T-helper 2 cell treated with Interferon-gamma antibody and Interleukin-4, amounts not matched to agents 100 ng/mL and 5 ng/mL, for 36 hours (primary cell): ENCODE results near the gene CDH23. TPM values are rescaled to one million over a fixed set of nuclear protein-coding genes. Genes with fewer than 3 reads are reported as not detected.

ENCODE experiments used
- intact Hi-C: fragments of 100-400 bp; cut with micrococcal nuclease; formaldehyde crosslinking; loops from one replicate; pipeline ENCODE4 v1.15.1; 2023
- total RNA-seq: library from RNA; stranded (reverse); gene quantifications from 2 replicates; pipeline ENCODE4 v1.2.3, GENCODE V29; 2022

CDH23 gene
- total RNA-seq, 1 donor from 2014 or later: 4.2 TPM

DNA sequence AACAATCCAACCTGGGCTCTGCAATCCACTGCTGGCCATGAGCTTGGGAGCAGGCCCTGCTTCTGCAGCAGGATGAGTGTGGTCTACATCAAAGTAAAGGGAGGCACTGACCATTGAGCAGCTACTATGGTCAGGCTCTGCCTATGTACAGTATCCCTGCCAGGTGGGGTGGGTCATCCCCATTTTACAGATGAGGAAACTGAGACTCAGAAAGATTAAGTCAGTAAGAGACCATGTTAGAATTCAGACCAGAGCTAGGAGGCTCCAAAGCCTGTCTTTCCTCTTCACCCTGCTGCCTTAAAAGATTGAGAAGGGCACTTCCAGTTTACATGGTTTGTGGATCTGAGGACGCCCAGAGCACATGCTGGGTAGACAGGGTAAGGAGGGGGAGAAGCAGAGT, 27.1 kb upstream of the CDH23 start:
- intact Hi-C loops: no loop called here

- intact Hi-C loops: no loop called here
These were observed 26.7 kb upstream of the CDH23 start for GRCh38 chr10:71370031-71370430.

DNA sequence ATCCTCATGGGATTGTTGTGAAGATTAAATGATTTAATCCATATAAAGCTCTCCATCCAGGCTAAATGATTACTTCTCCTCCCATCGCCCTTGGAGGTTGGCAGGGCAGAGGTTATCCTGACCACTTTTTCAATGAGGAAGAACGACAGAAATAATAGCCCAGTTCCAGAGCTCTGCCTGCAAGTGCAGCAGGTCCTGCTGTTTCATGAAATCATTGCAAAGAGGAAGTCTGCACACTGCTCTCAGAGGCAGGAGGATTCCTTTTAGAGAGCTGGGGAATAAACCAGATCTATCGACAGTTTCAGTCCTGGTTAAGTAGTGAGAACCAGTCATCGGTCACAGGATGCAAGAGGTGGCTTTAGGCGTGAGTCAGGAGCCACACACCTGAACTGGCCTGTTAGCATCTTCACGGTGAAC, 25.0 kb upstream of the CDH23 start:
- intact Hi-C loops: no loop called here

- intact Hi-C loops: no loop called here
These were observed 23.7 kb upstream of the CDH23 start for GRCh38 chr10:71372882-71373495.

- intact Hi-C loops: no loop called here
These were observed 22.1 kb upstream of the CDH23 start for GRCh38 chr10:71374481-71375233.

GRCh38 chr10:71375952-71376351, 20.8 kb upstream of the CDH23 start:
- intact Hi-C loops: no loop called here

DNA sequence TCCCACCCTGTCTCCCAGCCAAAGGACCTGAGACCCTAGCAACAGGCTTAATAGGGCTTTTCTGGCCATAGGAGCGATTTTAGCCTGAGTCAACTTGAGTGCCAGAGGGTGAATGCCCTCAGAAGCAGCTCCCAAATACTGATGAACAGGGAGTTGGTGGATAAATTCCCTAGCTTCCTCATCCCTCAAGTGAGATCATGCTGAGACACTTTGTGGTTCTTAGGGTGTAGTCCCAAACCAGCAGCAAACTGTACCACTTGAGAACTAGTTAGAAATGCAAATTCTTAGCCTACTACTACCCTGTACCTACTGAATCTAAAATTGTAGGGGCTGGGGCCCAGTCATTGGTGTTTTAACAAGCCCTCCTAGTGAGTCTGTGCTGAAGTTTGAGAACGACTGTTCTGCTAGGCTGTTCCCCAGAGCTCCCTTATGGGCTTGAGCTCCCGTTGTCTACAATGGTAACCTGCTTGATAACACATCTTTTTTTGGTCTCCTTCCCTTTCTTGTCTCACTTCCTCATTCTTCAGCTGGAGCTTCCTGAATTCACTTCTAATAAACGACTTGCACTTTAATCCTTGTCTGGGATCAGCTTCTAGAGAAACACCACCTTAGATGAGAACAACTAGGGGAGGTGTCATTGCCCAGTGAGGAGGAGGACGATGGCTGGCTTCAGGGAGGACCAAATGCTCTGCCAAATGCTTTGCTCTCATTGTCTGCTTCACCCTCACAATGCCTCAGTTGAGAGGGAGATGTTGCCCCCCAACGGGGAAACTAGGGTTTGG, 18.2 kb upstream of the CDH23 start:
- intact Hi-C loops: no loop called here

- intact Hi-C loops: no loop called here
These were observed 17.5 kb upstream of the CDH23 start for GRCh38 chr10:71379118-71379766.

- intact Hi-C loops: loop anchor here (5.0 kb wide), 2 partner anchors 326 to 516 kb away; no protein-coding TSS in a partner anchor
These were observed 15.9 kb upstream of the CDH23 start for GRCh38 chr10:71380841-71381240.

- intact Hi-C loops: loop anchor here (5.0 kb wide), 2 partner anchors 326 to 516 kb away; no protein-coding TSS in a partner anchor
These were observed 15.1 kb upstream of the CDH23 start for GRCh38 chr10:71381611-71382010.

DNA sequence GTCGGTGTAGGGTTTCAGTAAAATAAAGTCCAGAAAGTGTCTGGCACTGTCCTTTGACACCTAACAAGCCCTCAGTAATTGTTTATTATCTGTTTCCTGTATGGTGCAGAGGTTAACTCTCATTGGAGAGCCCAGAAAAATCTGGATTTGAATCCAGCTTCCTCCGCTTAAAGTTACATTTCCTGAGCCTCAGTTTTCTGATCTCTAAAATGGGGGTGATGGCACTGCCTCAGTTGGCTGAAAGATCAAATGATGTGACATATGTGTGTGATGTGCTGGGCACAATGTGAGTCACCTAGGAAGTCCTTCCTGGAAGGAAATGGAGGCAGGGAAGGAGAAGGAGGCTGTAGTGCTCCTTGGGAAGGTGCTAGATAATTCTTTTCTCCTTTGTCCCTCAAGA, 14.7 kb upstream of the CDH23 start:
- intact Hi-C loops: loop anchor here (5.0 kb wide), 2 partner anchors 325 to 515 kb away; no protein-coding TSS in a partner anchor

- intact Hi-C loops: loop anchor here (5.0 kb wide), 2 partner anchors 325 to 515 kb away; no protein-coding TSS in a partner anchor
These were observed 14.0 kb upstream of the CDH23 start for GRCh38 chr10:71382757-71383156.

GRCh38 chr10:71383972-71384687, 12.6 kb upstream of the CDH23 start:
- intact Hi-C loops: loop anchor here (1.0 to 5.0 kb wide), 4 partner anchors 186 to 513 kb away; no protein-coding TSS in a partner anchor

- intact Hi-C loops: no loop called here
These were observed 8.5 kb upstream of the CDH23 start for GRCh38 chr10:71388171-71388570.

DNA sequence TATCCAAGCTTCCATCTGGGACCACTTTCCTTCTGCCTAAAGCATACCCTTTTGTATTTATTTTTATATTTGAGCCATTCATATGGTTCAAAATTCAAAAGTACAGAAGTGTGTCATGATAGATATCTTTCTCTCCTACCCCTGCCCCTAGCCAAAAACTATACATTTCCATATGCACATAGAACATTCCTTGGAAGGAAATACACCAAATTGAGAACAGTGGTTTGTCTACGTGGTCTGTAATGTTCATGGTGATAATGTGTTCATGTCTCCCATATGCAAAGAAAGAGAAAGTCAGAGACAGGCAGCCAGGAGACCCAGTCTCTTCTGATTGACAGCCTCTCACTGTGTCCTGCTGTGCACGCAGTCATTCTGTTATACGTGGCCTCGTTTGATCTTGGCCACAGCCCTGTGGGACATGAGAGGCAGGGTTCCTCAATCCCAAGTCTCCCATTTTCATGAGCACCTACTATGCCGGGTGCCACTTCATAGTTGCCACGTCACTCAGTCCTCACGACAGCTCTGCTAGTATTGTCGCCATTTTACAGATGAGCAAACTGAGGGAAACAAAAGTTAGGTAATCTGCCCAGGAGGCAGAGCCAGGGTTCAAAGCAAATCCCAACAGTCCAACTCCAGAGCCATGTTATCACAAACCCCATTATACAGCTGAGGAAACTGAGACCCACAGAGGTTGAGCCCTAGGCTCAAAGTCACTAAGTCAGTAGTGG, 8.0 kb upstream of the CDH23 start:
- intact Hi-C loops: no loop called here

- intact Hi-C loops: no loop called here
These were observed 6.8 kb upstream of the CDH23 start for GRCh38 chr10:71389768-71390460.

GRCh38 chr10:71390461-71390835, 6.3 kb upstream of the CDH23 start:
- intact Hi-C loops: no loop called here

DNA sequence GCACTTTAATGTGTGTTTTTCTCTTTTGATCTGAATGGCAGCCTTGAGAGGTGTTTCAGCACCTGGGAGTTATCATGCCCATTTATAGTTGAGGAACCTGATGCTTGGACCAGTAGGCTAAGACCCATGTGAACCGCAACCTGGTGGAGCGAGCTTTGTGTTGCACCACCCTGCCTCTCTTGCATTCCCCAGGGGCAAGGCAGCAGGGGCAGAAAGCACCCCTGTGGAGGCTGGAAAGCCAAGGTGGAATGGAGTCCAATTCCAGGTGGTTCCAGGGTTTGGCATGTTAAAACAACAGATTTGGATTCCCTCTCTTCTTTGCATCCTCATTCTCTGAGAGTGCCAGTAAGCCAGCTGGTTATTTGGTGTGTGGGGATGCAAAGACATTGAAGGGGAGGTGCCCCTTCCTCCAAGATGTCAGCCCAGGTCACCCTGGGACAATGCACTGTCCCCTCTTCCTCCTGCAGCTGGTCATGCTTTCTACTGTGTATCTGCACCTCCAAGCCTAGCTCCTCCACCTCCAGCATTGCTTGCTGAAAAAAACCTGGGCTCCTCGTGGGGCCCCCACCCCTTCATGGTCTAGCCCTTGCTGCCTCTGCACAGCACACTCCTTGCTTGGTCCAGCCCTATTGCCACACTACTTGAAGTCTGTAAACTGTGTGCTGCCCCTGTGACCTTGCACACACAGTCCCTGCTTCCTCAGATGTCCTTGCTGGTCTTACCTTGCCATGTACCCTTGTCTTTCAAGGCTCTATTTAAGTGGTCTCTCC, 5.6 kb upstream of the CDH23 start:
- intact Hi-C loops: no loop called here

GRCh38 chr10:71391701-71392100, 5.0 kb upstream of the CDH23 start:
- intact Hi-C loops: no loop called here
